Liver (tissue), 9 donors: Measurements from ENCODE around the gene EMP2. TPM values are rescaled to one million over a fixed set of nuclear protein-coding genes. Genes with fewer than 3 reads are reported as not detected.

Experiments
- DNase-seq: peaks from one replicate; pipeline ENCODE4 v3.0.0-alpha.2; 2017; ENCODE audit warnings: low spot score
- H3K27ac ChIP-seq, 2 donors: one replicate each; pipeline ENCODE4 v1.7.0; 2013; ENCODE audit warnings: inconsistent platforms in 2 of 2, low read length in 2 of 2, control low read depth in 1 of 2, low read depth in 1 of 2, mild to moderate bottlenecking in 1 of 2
- H3K27me3 ChIP-seq, 4 donors: one replicate each; pipeline versions ENCODE4 v1.6.1 to v1.7.0; 2013; ENCODE audit warnings: low read length in 3 of 4, inconsistent platforms in 1 of 4, mild to moderate bottlenecking in 1 of 4, moderate library complexity in 1 of 4; ENCODE audit not compliant: control insufficient read depth in 4 of 4, insufficient read depth in 4 of 4
- H3K36me3 ChIP-seq, 4 donors: one replicate each; pipeline versions ENCODE4 v1.6.1 to v1.7.0; 2013; ENCODE audit warnings: low read length in 3 of 4, mild to moderate bottlenecking in 3 of 4, low read depth in 1 of 4, moderate library complexity in 1 of 4; ENCODE audit not compliant: control insufficient read depth in 4 of 4, insufficient read depth in 3 of 4
- H3K4me1 ChIP-seq, 4 donors: one replicate each; pipeline versions ENCODE4 v1.6.1 to v1.7.0; 2013; ENCODE audit warnings: low read length in 3 of 4, mild to moderate bottlenecking in 3 of 4, moderate library complexity in 1 of 4; ENCODE audit not compliant: control insufficient read depth in 4 of 4, insufficient read depth in 4 of 4
- H3K4me3 ChIP-seq, 3 donors: one replicate each; pipeline versions ENCODE4 v1.6.1 to v1.7.0; 2013; ENCODE audit warnings: low read length in 3 of 3, control low read depth in 1 of 3, low read depth in 1 of 3, mild to moderate bottlenecking in 1 of 3
- H3K9ac ChIP-seq, 2 donors: one replicate each; pipeline ENCODE4 v1.7.0; 2013; ENCODE audit warnings: low read length in 2 of 2, mild to moderate bottlenecking in 2 of 2, moderate library complexity in 2 of 2, control low read depth in 1 of 2, low read depth in 1 of 2
- H3K9me3 ChIP-seq, 4 donors: one replicate each; pipeline versions ENCODE4 v1.6.1 to v1.7.0; 2013; ENCODE audit warnings: low read length in 3 of 4; ENCODE audit not compliant: control insufficient read depth in 4 of 4
- CTCF ChIP-seq: fragments of 150-350 bp; IDR thresholded peaks from 2 replicates; pipeline ENCODE4 v1.5.1; 2017; ENCODE audit warnings: improper control_type of control experiment, low read depth, low read length; ENCODE audit not compliant: missing input control
- EGR1 ChIP-seq, 2 donors: IDR thresholded peaks; 2 replicates each; pipeline ENCODE4 v1.6.1; 2016 to 2018; ENCODE audit warnings: antibody characterized with exemption in 2 of 2, low read depth in 2 of 2
- FOXA1 ChIP-seq: IDR thresholded peaks from 2 replicates; pipeline ENCODE4 v1.6.1; 2016; ENCODE audit warnings: antibody characterized with exemption
- FOXA2 ChIP-seq: IDR thresholded peaks from 2 replicates; pipeline ENCODE4 v1.6.1; 2016; ENCODE audit warnings: antibody characterized with exemption
- GABPA ChIP-seq, 2 donors: IDR thresholded peaks in 1 of 2; conservative IDR thresholded peaks in 1 of 2; 2 replicates each; pipeline ENCODE4 v1.6.1; 2016; ENCODE audit warnings: antibody characterized with exemption in 2 of 2, mild to moderate bottlenecking in 1 of 2, moderate library complexity in 1 of 2
- HNF4A ChIP-seq, 2 donors: conservative IDR thresholded peaks; 2 replicates each; pipeline ENCODE4 v1.6.1; 2016; ENCODE audit warnings: antibody characterized with exemption in 2 of 2, mild to moderate bottlenecking in 2 of 2
- HNF4G ChIP-seq: IDR thresholded peaks from 2 replicates; pipeline ENCODE4 v1.6.1; 2016; ENCODE audit warnings: antibody characterized with exemption
- JUND ChIP-seq, 2 donors: IDR thresholded peaks; 2 replicates each; pipeline ENCODE4 v1.6.1; 2016; ENCODE audit warnings: antibody characterized with exemption in 2 of 2
- NR2F2 ChIP-seq: IDR thresholded peaks from 2 replicates; pipeline ENCODE4 v1.6.1; 2016; ENCODE audit warnings: antibody characterized with exemption
- RAD21 ChIP-seq, 2 donors: IDR thresholded peaks; 2 replicates each; pipeline ENCODE4 v1.6.1; 2016; ENCODE audit warnings: antibody characterized with exemption in 2 of 2, mild to moderate bottlenecking in 2 of 2
- RXRA ChIP-seq, 2 donors: IDR thresholded peaks; 2 replicates each; pipeline ENCODE4 v1.6.1; 2017 to 2018; ENCODE audit warnings: antibody characterized with exemption in 2 of 2, mild to moderate bottlenecking in 1 of 2
- SP1 ChIP-seq: IDR thresholded peaks from 2 replicates; pipeline ENCODE4 v1.6.1; 2018; ENCODE audit warnings: antibody characterized with exemption, mild to moderate bottlenecking
- TAF1 ChIP-seq: conservative IDR thresholded peaks from 2 replicates; pipeline ENCODE4 v1.6.1; 2016; ENCODE audit warnings: antibody characterized with exemption, mild to moderate bottlenecking
- YY1 ChIP-seq: IDR thresholded peaks from 2 replicates; pipeline ENCODE4 v1.6.1; 2016; ENCODE audit warnings: antibody characterized with exemption, mild to moderate bottlenecking
- WGBS: extraction: QIAGEN DNeasy Blood & Tissue Kit; methylation state at CpG from one replicate; pipeline ENCODE4 v1.1.7; 2013; 5-methylcytosine and 5-hydroxymethylcytosine counted together
- polyA plus RNA-seq, 2 donors: library from polyadenylated mRNA; stranded (reverse) in 1 of 2; unstranded in 1 of 2; fragments of 200-250 nt in 1 of 2; fragments of >200 nt in 1 of 2; fragmentation: Nextera tagmentation in 1 of 2; extraction: Ambion mirVana in 1 of 2; gene quantifications; one replicate each; pipeline versions ENCODE4 v1.2.1 to v1.2.3, GENCODE V29; 2013 to 2015
- total RNA-seq, 2 donors: library from RNA; depleted of rRNA; stranded (reverse); fragments of >200 nt; gene quantifications; one replicate each; pipeline ENCODE4 v1.2.3, GENCODE V29; 2014
- TF ChIP-seq, protein P1 (sequence below): IDR thresholded peaks from 2 replicates; pipeline ENCODE4 v1.6.1; 2016; ENCODE audit warnings: antibody characterized with exemption
- TF ChIP-seq, protein P2 (sequence below): IDR thresholded peaks from 2 replicates; pipeline ENCODE4 v1.6.1; 2016; ENCODE audit warnings: antibody characterized with exemption
- donor health status: healthy.
- donor health status: healthy.
- donor health status: healthy.
- donor health status: healthy.
- donor health status: healthy.

The EMP2 gene
- total and polyA plus RNA-seq, 4 donors = 6.2 to 138 (median 66.7) TPM

DNA sequence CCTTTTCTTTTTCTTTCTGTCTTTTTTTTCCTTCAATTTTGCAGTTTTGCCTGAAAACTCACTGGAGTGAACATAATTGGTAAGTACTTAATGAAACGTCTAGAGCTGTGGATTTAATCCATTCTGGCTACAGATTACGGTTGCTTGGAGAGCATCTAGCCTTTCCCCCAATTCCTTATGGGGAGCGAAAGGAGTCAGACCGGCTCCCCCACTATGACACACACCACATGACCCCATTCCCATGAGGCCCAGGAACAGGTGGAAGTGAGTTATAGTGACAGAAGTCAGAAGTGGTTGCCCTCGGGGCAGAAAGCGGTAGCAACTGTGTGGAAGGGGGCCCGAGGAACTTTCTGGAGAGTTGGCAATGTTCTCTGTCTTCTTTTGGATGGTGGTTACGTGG lies 41.2 kb downstream of the EMP2 start (continued):
- no peak for TF ChIP-seq HNF4G

GRCh38 chr16:10538583-10538982 lies 41.8 kb downstream of the EMP2 start:
- TF ChIP-seq FOXA2 = no peak
- H3K36me3 ChIP-seq = peaks cover 16 to 42% (median 35%) of the 10 kb centered on the region in 4 donors
- 90% methylated on average over 2 of the region's 2 CpGs for WGBS
- no peaks in the 10 kb centered on the region for H3K27me3 ChIP-seq
- no peaks in the 10 kb centered on the region for H3K4me1 ChIP-seq
- H3K9ac ChIP-seq = no peak overlapping the region
- no peak overlapping the region for H3K27ac ChIP-seq
- no peak overlapping the region for H3K4me3 ChIP-seq
- no peak for DNase-seq
- no peaks in the 10 kb centered on the region for H3K9me3 ChIP-seq

DNA sequence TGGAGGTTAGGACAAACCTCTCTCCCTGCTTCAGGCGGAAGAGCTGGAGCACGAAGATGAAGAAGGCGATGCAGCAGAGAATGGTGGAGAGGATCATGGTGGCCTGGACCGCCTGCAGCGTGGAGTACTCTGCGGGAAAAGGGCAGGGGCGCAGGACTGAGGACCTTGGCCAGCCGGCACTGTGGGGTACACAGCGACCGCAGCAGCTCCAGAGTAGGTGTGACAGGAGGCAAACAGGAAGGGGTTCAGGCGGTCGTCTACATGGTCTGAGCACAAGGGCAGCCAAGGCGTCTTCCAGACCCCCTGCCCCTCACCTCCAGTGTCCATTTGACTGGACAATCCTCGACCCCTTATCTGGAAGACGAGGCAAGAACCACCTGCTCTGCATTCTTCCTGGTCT lies 42.5 kb downstream of the EMP2 start:
- no peak for DNase-seq
- WGBS = 91% methylated on average over 15 of the region's 15 CpGs
- no peak overlapping the region for H3K27ac ChIP-seq
- H3K4me3 ChIP-seq = no peak overlapping the region
- no peaks in the 10 kb centered on the region for H3K27me3 ChIP-seq
- TF ChIP-seq HNF4G (no peak), CTCF (no peak), RAD21 (IDR thresholded peaks at IDR 0.05) (no peak), JUND (IDR thresholded peaks at IDR 0.05) (no peak), HNF4A (conservative IDR thresholded peaks at IDR 0.05) (no peak), NR2F2 (no peak), YY1 (no peak), GABPA (IDR thresholded peaks at IDR 0.05 in 1 of 2, conservative IDR thresholded peaks at IDR 0.05 in 1 of 2) (no peak), EGR1 (IDR thresholded peaks at IDR 0.05; ENCODE audit: low read depth in 2 of 2) (no peak), FOXA2 (no peak), SP1 (no peak), FOXA1 (no peak), RXRA (IDR thresholded peaks at IDR 0.05) (no peak), TAF1 (no peak)
- TF ChIP-seq, protein P1, sequence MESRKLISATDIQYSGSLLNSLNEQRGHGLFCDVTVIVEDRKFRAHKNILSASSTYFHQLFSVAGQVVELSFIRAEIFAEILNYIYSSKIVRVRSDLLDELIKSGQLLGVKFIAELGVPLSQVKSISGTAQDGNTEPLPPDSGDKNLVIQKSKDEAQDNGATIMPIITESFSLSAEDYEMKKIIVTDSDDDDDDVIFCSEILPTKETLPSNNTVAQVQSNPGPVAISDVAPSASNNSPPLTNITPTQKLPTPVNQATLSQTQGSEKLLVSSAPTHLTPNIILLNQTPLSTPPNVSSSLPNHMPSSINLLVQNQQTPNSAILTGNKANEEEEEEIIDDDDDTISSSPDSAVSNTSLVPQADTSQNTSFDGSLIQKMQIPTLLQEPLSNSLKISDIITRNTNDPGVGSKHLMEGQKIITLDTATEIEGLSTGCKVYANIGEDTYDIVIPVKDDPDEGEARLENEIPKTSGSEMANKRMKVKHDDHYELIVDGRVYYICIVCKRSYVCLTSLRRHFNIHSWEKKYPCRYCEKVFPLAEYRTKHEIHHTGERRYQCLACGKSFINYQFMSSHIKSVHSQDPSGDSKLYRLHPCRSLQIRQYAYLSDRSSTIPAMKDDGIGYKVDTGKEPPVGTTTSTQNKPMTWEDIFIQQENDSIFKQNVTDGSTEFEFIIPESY = no peak
- TF ChIP-seq, protein P2, sequence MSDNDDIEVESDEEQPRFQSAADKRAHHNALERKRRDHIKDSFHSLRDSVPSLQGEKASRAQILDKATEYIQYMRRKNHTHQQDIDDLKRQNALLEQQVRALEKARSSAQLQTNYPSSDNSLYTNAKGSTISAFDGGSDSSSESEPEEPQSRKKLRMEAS = no peak
- no peaks in the 10 kb centered on the region for H3K9me3 ChIP-seq
- H3K36me3 ChIP-seq = peaks cover 14 to 41% (median 32%) of the 10 kb centered on the region in 4 donors
- no peak overlapping the region for H3K9ac ChIP-seq
- H3K4me1 ChIP-seq = no peaks in the 10 kb centered on the region
